Type B pancreatic cell (in vitro differentiated cells): ENCODE data around the gene IFNL3. TPM values are rescaled to one million over a fixed set of nuclear protein-coding genes. Genes with fewer than 3 reads are reported as not detected.
"Not testable (repeated sequence)": the region's sequence is repeated elsewhere in the genome, so short reads cannot be mapped to it uniquely, and the experiment has no call there.

Source experiments
- DNase-seq: peaks from one replicate; pipeline ENCODE4 v3.0.0; 2021; ENCODE audit warnings: mixed read lengths; ENCODE audit not compliant: unreplicated experiment; ENCODE audit errors: extremely low spot score
- H3K27ac Mint-ChIP-seq: 2 replicates; pipeline ENCODE4 v1.8.0; 2021; ENCODE audit warnings: mild to moderate bottlenecking, mixed read lengths
- H3K27me3 Mint-ChIP-seq: 2 replicates; pipeline ENCODE4 v1.8.0; 2021; ENCODE audit warnings: mixed read lengths
- H3K36me3 Mint-ChIP-seq: 2 replicates; pipeline ENCODE4 v1.8.0; 2021; ENCODE audit warnings: mixed read lengths
- H3K4me1 Mint-ChIP-seq: one replicate; pipeline ENCODE4 v1.8.0; 2021; ENCODE audit warnings: mixed read lengths; ENCODE audit not compliant: unreplicated experiment
- H3K4me3 Mint-ChIP-seq: 2 replicates; pipeline ENCODE4 v1.8.0; 2021; ENCODE audit warnings: mild to moderate bottlenecking, mixed read lengths
- H3K9me3 Mint-ChIP-seq: 2 replicates; pipeline ENCODE4 v1.8.0; 2021; ENCODE audit warnings: mixed read lengths
- CTCF ChIP-seq: fragments of 200-600 bp; sonication (generic); conservative IDR thresholded peaks from 2 replicates; pipeline ENCODE4 v1.5.0; 2021; ENCODE audit warnings: antibody characterized with exemption, mild to moderate bottlenecking
- total RNA-seq: library from RNA; stranded (reverse); gene quantifications from 2 replicates; pipeline ENCODE4 v1.2.1, GENCODE V29; 2021; ENCODE audit warnings: low replicate concordance

IFNL3 gene
- total RNA-seq, 1 donor from 2014 or later: not detected

- Mint-ChIP-seq H3K4me1 (no peaks in the 10 kb centered on the region), H3K4me3 (no peak overlapping the region), H3K27me3 (peaks cover 24% of the 10 kb centered on the region), H3K36me3 (no peaks in the 10 kb centered on the region), H3K9me3 (no peaks in the 10 kb centered on the region), H3K27ac (no peak overlapping the region)
- no peak for TF ChIP-seq CTCF
- DNase-seq: no peak
Measured at GRCh38 chr19:39276740-39277139, 31.9 kb upstream of the IFNL3 start.

- TF ChIP-seq CTCF: no peak
- Mint-ChIP-seq H3K27me3 (peaks cover 29% of the 10 kb centered on the region), H3K27ac (no peak overlapping the region), H3K4me3 (no peak overlapping the region), H3K36me3 (no peaks in the 10 kb centered on the region), H3K4me1 (no peaks in the 10 kb centered on the region), H3K9me3 (no peaks in the 10 kb centered on the region)
- DNase-seq: no peak
Measured at GRCh38 chr19:39275578-39275977, 30.8 kb upstream of the IFNL3 start.

GRCh38 chr19:39273859-39274258, 29.1 kb upstream of the IFNL3 start:
- not testable (repeated sequence) for H3K4me3 Mint-ChIP-seq, H3K27ac Mint-ChIP-seq, H3K9me3 Mint-ChIP-seq, DNase-seq, H3K4me1 Mint-ChIP-seq, H3K36me3 Mint-ChIP-seq
- H3K27me3 Mint-ChIP-seq: peaks cover 34% of the 10 kb centered on the region

- DNase-seq: no peak
- peaks cover 36% of the 10 kb centered on the region for H3K27me3 Mint-ChIP-seq
- no peak overlapping the region for H3K4me3 Mint-ChIP-seq
- no peaks in the 10 kb centered on the region for H3K36me3 Mint-ChIP-seq
- no peaks in the 10 kb centered on the region for H3K9me3 Mint-ChIP-seq
- H3K4me1 Mint-ChIP-seq: no peaks in the 10 kb centered on the region
- no peak overlapping the region for H3K27ac Mint-ChIP-seq
- no peak for TF ChIP-seq CTCF
Measured at GRCh38 chr19:39270036-39270871, 25.4 kb upstream of the IFNL3 start.

- not testable (repeated sequence) for H3K27ac Mint-ChIP-seq, H3K36me3 Mint-ChIP-seq
Measured at GRCh38 chr19:39269369-39269768, 24.6 kb upstream of the IFNL3 start.

GRCh38 chr19:39268531-39269223, 23.9 kb upstream of the IFNL3 start:
- not testable (repeated sequence) for DNase-seq, H3K4me1 Mint-ChIP-seq, H3K36me3 Mint-ChIP-seq, H3K9me3 Mint-ChIP-seq, H3K4me3 Mint-ChIP-seq, H3K27ac Mint-ChIP-seq
- peaks cover 49% of the 10 kb centered on the region for H3K27me3 Mint-ChIP-seq

More at GRCh38 chr19:39269369-39269768, 24.6 kb upstream of the IFNL3 start:
- not testable (repeated sequence) for H3K4me3 Mint-ChIP-seq, DNase-seq, H3K4me1 Mint-ChIP-seq, H3K9me3 Mint-ChIP-seq
- peaks cover 43% of the 10 kb centered on the region for H3K27me3 Mint-ChIP-seq

- not testable (repeated sequence) for H3K4me3 Mint-ChIP-seq, H3K9me3 Mint-ChIP-seq, H3K4me1 Mint-ChIP-seq, H3K36me3 Mint-ChIP-seq, H3K27ac Mint-ChIP-seq, DNase-seq
- peaks cover 55% of the 10 kb centered on the region for H3K27me3 Mint-ChIP-seq
Measured at GRCh38 chr19:39268085-39268484, 23.3 kb upstream of the IFNL3 start, which contains the start of gene IFNL2. IFNL2 (plus strand) TSS chr19:39268396; CDS start chr19:39268569, 173 bp downstream.
